ENCODE measurements around the gene MYORG.
"Not testable (repeated sequence)": the region's sequence is repeated elsewhere in the genome, so short reads cannot be mapped to it uniquely, and the experiment has no call there.

The MYORG gene

GRCh38 chr9:34368796-34369195, 7.9 kb downstream of the MYORG start:
- not testable (repeated sequence) for DNase-seq

GRCh38 chr9:34367751-34368410, 8.8 kb downstream of the MYORG start:
- not testable (repeated sequence) for DNase-seq

- no peak for DNase-seq
Observed at GRCh38 chr9:34366365-34366764, 10.3 kb downstream of the MYORG start.

- no peak for DNase-seq
Observed at GRCh38 chr9:34365282-34365681, 11.4 kb downstream of the MYORG start.

- no peak for DNase-seq
Observed at GRCh38 chr9:34363619-34364351, 12.9 kb downstream of the MYORG start.

- no peak for DNase-seq
Observed at GRCh38 chr9:34362614-34363214, 14.0 kb downstream of the MYORG start.

- not testable (repeated sequence) for DNase-seq
Observed at GRCh38 chr9:34352957-34353356, 23.7 kb downstream of the MYORG start.

- DNase-seq, result not testable (repeated sequence)
Observed at GRCh38 chr9:34352122-34352652, 24.5 kb downstream of the MYORG start.

- no peak for DNase-seq
Observed at GRCh38 chr9:34349324-34349723, 27.4 kb downstream of the MYORG start.

- DNase-seq, result no peak
Observed at GRCh38 chr9:34347800-34348158, 28.9 kb downstream of the MYORG start.

- DNase-seq, result no peak
Observed at GRCh38 chr9:34346873-34347799, 29.6 kb downstream of the MYORG start.

- no peak for DNase-seq
Observed at GRCh38 chr9:34343605-34344004, 33.1 kb downstream of the MYORG start.

GRCh38 chr9:34343090-34343489, 33.6 kb downstream of the MYORG start:
- no peak for DNase-seq

- DNase-seq, result no peak
Observed at GRCh38 chr9:34341659-34342295, 34.9 kb downstream of the MYORG start.

- no peak for DNase-seq
Observed at GRCh38 chr9:34338665-34339385, 37.9 kb downstream of the MYORG start.

GRCh38 chr9:34338079-34338478, 38.6 kb downstream of the MYORG start:
- not testable (repeated sequence) for DNase-seq

- DNase-seq, result no peak
Observed at GRCh38 chr9:34337403-34337802, 39.3 kb downstream of the MYORG start.

GRCh38 chr9:34335376-34335775, 41.3 kb downstream of the MYORG start:
- no peak for DNase-seq

GRCh38 chr9:34334916-34335315, 41.8 kb downstream of the MYORG start:
- DNase-seq, result no peak

GRCh38 chr9:34334337-34334824, 42.3 kb downstream of the MYORG start:
- DNase-seq, result no peak

- no peak for DNase-seq
Observed at GRCh38 chr9:34333836-34334235, 42.9 kb downstream of the MYORG start.

Data from NCI-H2081 treated with DMSO at 0.1 percent for 48 hours (cell line).